B cell (primary cell): ENCODE data around the gene NFKBIA. TPM values are rescaled to one million over a fixed set of nuclear protein-coding genes. Genes with fewer than 3 reads are reported as not detected.

ENCODE experiments used
- ATAC-seq: fragments of 200-7000 bp; cut with Tn5 transposase; one replicate; pipeline ENCODE4 v1.10.0; 2021; ENCODE audit warnings: low read depth, mild to moderate bottlenecking, moderate number of reproducible peaks, moderate library complexity
- CTCF ChIA-PET: fragments of 350-600 bp; sonication (Branson Sonifier 250); formaldehyde crosslinking; loops from one replicate; lab custom pipeline; 2021; ENCODE audit warnings: antibody characterized with exemption, inconsistent platforms; lab: Charles Lee
- POLR2A ChIA-PET: fragments of 350-600 bp; sonication (Branson Sonifier 250); formaldehyde crosslinking; loops from one replicate; lab custom pipeline; 2021; ENCODE audit warnings: antibody characterized with exemption; lab: Charles Lee
- DNase-seq: peaks from one replicate; pipeline ENCODE4 v3.0.0; 2013
- H2AFZ ChIP-seq: 2 replicates; pipeline ENCODE4 v1.6.1; 2012; ENCODE audit warnings: mild to moderate bottlenecking, low read depth, low read length; ENCODE audit not compliant: insufficient read depth, poor library complexity, severe bottlenecking
- H3K27ac ChIP-seq, 2 donors: 1 replicate in 1 of 2; 2 replicates in 1 of 2; pipeline ENCODE4 v1.5.1; 2012 to 2013; ENCODE audit warnings: low read length in 2 of 2, mild to moderate bottlenecking in 2 of 2, moderate library complexity in 1 of 2
- H3K27me3 ChIP-seq, 4 experiments: fragments of 200-600 bp in 1 of 4; sonication (generic) in 1 of 4; replicated peaks in 1 of 4; 1 replicate in 2 of 4; 2 replicates in 2 of 4; pipeline versions ENCODE4 v1.6.1 to v1.7.0; 2013 to 2016; ENCODE audit warnings: low read length in 3 of 4, mild to moderate bottlenecking in 2 of 4, mixed read lengths in 1 of 4, moderate library complexity in 1 of 4; ENCODE audit not compliant: insufficient read depth in 4 of 4, control insufficient read depth in 3 of 4; ENCODE audit errors: control extremely low read depth in 1 of 4
- H3K36me3 ChIP-seq, 2 experiments: replicated peaks in 1 of 2; 1 replicate in 1 of 2; 2 replicates in 1 of 2; pipeline versions ENCODE4 v1.6.1 to v1.7.1; 2013; ENCODE audit warnings: low read length in 1 of 2; ENCODE audit not compliant: insufficient read depth in 2 of 2, control insufficient read depth in 1 of 2; ENCODE audit errors: control extremely low read depth in 1 of 2, extremely low read depth in 1 of 2
- H3K4me1 ChIP-seq, 2 donors: fragments of 200-600 bp in 1 of 2; sonication (generic) in 1 of 2; 1 replicate in 1 of 2; 2 replicates in 1 of 2; pipeline versions ENCODE4 v1.5.1 to v1.6.1; 2013 to 2017; ENCODE audit warnings: low read length in 2 of 2; ENCODE audit not compliant: control insufficient read depth in 2 of 2, insufficient read depth in 2 of 2
- H3K4me2 ChIP-seq: replicated peaks from 2 replicates; pipeline ENCODE3; 2012; ENCODE audit warnings: mild to moderate bottlenecking, low read depth, low read length; ENCODE audit not compliant: poor library complexity, severe bottlenecking
- H3K4me3 ChIP-seq, 5 experiments: fragments of 200-600 bp in 1 of 5; sonication (generic) in 1 of 5; 1 replicate in 3 of 5; 2 replicates in 2 of 5; pipeline versions ENCODE4 v1.5.1 to v1.7.0; 2011 to 2016; ENCODE audit warnings: low read length in 4 of 5, mild to moderate bottlenecking in 4 of 5, low read depth in 2 of 5, control low read depth in 1 of 5, moderate library complexity in 1 of 5; ENCODE audit not compliant: insufficient read depth in 1 of 5; ENCODE audit errors: control extremely low read depth in 1 of 5, extremely low read depth in 1 of 5
- H3K79me2 ChIP-seq: fragments of 200-600 bp; sonication (generic); one replicate; pipeline ENCODE4 v1.6.0; 2016; ENCODE audit warnings: low read length; ENCODE audit not compliant: control insufficient read depth, insufficient read depth
- H3K9ac ChIP-seq: fragments of 200-600 bp; sonication (generic); 2 replicates; pipeline ENCODE4 v1.6.1; 2017; ENCODE audit warnings: mild to moderate bottlenecking, low read length, moderate library complexity
- H3K9me3 ChIP-seq, 3 donors: one replicate each; pipeline versions ENCODE4 v1.6.1 to v1.7.1; 2013; ENCODE audit warnings: low read length in 2 of 3; ENCODE audit not compliant: control insufficient read depth in 2 of 3, insufficient read depth in 1 of 3; ENCODE audit errors: control extremely low read depth in 1 of 3
- H4K20me1 ChIP-seq: 2 replicates; pipeline ENCODE4 v1.6.0; 2012; ENCODE audit warnings: mild to moderate bottlenecking, low read length; ENCODE audit not compliant: insufficient read depth, control insufficient read depth, poor library complexity, severe bottlenecking
- H3K27ac Mint-ChIP-seq: one replicate; pipeline ENCODE4 v1.8.0; 2021; ENCODE audit warnings: mixed read lengths
- H3K27me3 Mint-ChIP-seq: one replicate; pipeline ENCODE4 v1.8.0; 2021; ENCODE audit warnings: mixed read lengths
- H3K4me1 Mint-ChIP-seq: one replicate; pipeline ENCODE4 v1.8.0; 2021; ENCODE audit warnings: mixed read lengths
- H3K4me3 Mint-ChIP-seq: one replicate; pipeline ENCODE4 v1.8.0; 2021; ENCODE audit warnings: mixed read lengths
- H3K9me3 Mint-ChIP-seq: one replicate; pipeline ENCODE4 v1.8.0; 2022; ENCODE audit warnings: mixed read lengths; ENCODE audit not compliant: insufficient read depth
- EZH2 ChIP-seq: IDR thresholded peaks from 2 replicates; pipeline ENCODE4 v1.6.1; 2012; ENCODE audit warnings: borderline replicate concordance, low read depth, mild to moderate bottlenecking, moderate library complexity, low read length; ENCODE audit not compliant: insufficient read depth, poor library complexity, severe bottlenecking
- WGBS: methylation state at CpG from one replicate; pipeline ENCODE4 v1.1.5; 2013; ENCODE audit warnings: missing lambda C conversion rate; ENCODE audit not compliant: insufficient coverage; 5-methylcytosine and 5-hydroxymethylcytosine counted together
- intact Hi-C: fragments of 100-400 bp; cut with micrococcal nuclease; formaldehyde crosslinking; loops from one replicate; pipeline ENCODE4 v1.10.0; 2022
- polyA plus RNA-seq: library from polyadenylated mRNA; depleted of rRNA; stranded (reverse); fragments of >200 nt; gene quantifications from 2 replicates; pipeline ENCODE4 v1.2.3, GENCODE V29; 2012
- total RNA-seq, 2 donors: library from RNA; stranded (reverse); fragments of 120-200 nt in 1 of 2; gene quantifications; 1 replicate in 1 of 2; 2 replicates in 1 of 2; pipeline versions ENCODE4 v1.2.3 to v1.2.4, GENCODE V29; 2013 to 2022
- TF ChIP-seq, protein P1 (sequence below): fragments of 200-600 bp; IDR thresholded peaks from one replicate; pipeline ENCODE4 v1.8.0; 2022; ENCODE audit warnings: antibody characterized with exemption, mild to moderate bottlenecking

The NFKBIA gene
- total and polyA plus RNA-seq, 2 donors (not counting 1 experiment from before 2014, with no cell fraction given) = 308 to 3,195 TPM

DNA sequence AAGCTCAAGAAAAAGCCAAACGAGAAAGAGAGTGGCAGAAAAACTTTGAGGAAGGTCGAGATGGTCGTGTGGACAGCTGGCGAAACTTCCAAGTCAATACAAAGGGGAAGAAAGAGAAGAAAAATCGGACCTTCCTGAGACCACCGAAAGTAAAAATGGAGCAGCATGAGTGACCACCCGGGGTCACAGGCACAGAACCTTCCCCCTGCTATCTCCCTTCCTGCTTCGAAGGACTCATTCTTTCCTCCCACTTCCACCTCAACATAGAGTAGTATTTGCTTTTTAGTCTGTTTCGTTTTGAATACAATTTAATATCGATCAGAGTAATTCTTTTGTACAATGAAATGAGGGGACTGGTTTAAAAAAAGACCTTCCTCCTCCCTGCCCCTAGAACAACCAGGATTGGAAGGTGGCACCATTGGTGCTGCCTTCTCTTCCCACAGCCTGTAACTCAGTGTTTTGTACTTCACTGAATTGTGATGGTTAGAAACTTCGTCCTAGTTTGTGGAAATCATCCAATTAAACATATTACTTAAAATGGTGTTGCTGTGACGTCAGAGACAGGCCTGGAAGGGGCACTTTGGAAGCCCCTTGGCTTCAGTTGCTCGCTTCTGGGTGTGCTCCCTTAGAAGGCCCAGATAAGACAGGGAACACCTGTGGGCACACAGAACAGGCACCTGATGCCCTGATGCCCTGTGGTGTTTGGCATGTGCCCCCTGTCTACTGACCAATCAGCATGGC is 26.1 kb upstream of the NFKBIA start:
- Histone ChIP-seq H3K79me2 (no peaks in the 10 kb centered on the region), H3K4me2 (no peak overlapping the region), H3K36me3 (no peaks in the 10 kb centered on the region), H3K27ac (no peak overlapping the region), H3K4me3 (no peak overlapping the region), H4K20me1 (no peaks in the 10 kb centered on the region), H3K9me3 (no peaks in the 10 kb centered on the region), H3K27me3 (no peaks in the 10 kb centered on the region), H2AFZ (peak overlapping the region; percentile 14), H3K9ac (no peak overlapping the region), H3K4me1 (no peaks in the 10 kb centered on the region)
- Mint-ChIP-seq H3K27me3 (no peaks in the 10 kb centered on the region), H3K4me3 (no peak overlapping the region), H3K4me1 (peaks cover 2% of the 10 kb centered on the region), H3K9me3 (no peaks in the 10 kb centered on the region), H3K27ac (no peak overlapping the region)
- no peak for DNase-seq
- no peak for ATAC-seq
- ChIA-PET CTCF (interaction anchor here (0.7 kb wide), 1 partner anchor 291 kb away, joined by 3 read pairs; no protein-coding TSS in a partner anchor), POLR2A (no interaction called here)
- intact Hi-C loops = no loop called here
- TF ChIP-seq EZH2 = no peak
- TF ChIP-seq, protein P1, sequence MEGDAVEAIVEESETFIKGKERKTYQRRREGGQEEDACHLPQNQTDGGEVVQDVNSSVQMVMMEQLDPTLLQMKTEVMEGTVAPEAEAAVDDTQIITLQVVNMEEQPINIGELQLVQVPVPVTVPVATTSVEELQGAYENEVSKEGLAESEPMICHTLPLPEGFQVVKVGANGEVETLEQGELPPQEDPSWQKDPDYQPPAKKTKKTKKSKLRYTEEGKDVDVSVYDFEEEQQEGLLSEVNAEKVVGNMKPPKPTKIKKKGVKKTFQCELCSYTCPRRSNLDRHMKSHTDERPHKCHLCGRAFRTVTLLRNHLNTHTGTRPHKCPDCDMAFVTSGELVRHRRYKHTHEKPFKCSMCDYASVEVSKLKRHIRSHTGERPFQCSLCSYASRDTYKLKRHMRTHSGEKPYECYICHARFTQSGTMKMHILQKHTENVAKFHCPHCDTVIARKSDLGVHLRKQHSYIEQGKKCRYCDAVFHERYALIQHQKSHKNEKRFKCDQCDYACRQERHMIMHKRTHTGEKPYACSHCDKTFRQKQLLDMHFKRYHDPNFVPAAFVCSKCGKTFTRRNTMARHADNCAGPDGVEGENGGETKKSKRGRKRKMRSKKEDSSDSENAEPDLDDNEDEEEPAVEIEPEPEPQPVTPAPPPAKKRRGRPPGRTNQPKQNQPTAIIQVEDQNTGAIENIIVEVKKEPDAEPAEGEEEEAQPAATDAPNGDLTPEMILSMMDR = no peak
- 88% methylated on average over 1 of the region's 13 CpGs for WGBS

DNA sequence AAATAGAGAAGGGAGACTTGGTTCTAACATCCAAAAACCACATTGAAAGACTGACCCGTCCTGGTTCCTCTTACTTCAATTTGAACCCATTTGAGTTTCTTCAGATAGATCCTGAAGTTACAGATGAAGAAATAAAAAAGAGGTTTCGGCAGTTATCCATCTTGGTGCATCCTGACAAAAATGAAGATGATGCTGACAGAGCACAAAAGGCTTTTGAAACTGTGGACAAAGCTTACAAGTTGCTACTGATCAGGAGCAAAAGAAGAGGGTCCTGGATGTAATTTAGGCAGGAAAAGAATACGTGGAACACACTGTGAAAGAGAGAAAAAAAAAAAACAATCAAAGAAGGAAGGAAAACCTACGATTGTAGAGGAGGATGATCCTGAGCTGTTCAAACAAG is 25.4 kb upstream of the NFKBIA start:
- H3K4me2 ChIP-seq = no peak overlapping the region
- H3K79me2 ChIP-seq = no peaks in the 10 kb centered on the region
- H3K27me3 ChIP-seq = no peaks in the 10 kb centered on the region
- H3K27ac ChIP-seq = no peak overlapping the region
- Mint-ChIP-seq H3K9me3 (no peaks in the 10 kb centered on the region), H3K27me3 (no peaks in the 10 kb centered on the region), H3K27ac (no peak overlapping the region), H3K4me1 (peaks cover 2% of the 10 kb centered on the region), H3K4me3 (no peak overlapping the region)
- intact Hi-C loops = no loop called here
- ATAC-seq (no peak), DNase-seq (no peak)
- no peaks in the 10 kb centered on the region for H3K9me3 ChIP-seq
- TF ChIP-seq EZH2 = no peak
- TF ChIP-seq, protein P1 = no peak
- no peaks in the 10 kb centered on the region for H3K4me1 ChIP-seq
- 48% methylated on average over 3 of the region's 4 CpGs for WGBS
- H3K9ac ChIP-seq = no peak overlapping the region
- no peaks in the 10 kb centered on the region for H4K20me1 ChIP-seq
- no peak overlapping the region for H3K4me3 ChIP-seq
- CTCF ChIA-PET = no interaction called here
- POLR2A ChIA-PET = no interaction called here
- H3K36me3 ChIP-seq = no peaks in the 10 kb centered on the region
- peak overlapping the region; percentile 14 for H2AFZ ChIP-seq
